HepG2 (cell line): ENCODE measurements around the gene ETFDH.

Source experiments
- BRCA1 ChIP-seq: sonication (generic); formaldehyde crosslinking; IDR thresholded peaks from 2 replicates; pipeline ENCODE4 v1.4.0; 2020; ENCODE audit warnings: missing genetic modification reagents
- FOSL2 ChIP-seq: sonication (generic); formaldehyde crosslinking; IDR thresholded peaks from 2 replicates; pipeline ENCODE4 v1.4.0; 2020; ENCODE audit warnings: missing genetic modification reagents
- FOXP1 ChIP-seq, 2 experiments: fragments of 450-650 bp in 1 of 2; IDR thresholded peaks; 2 replicates each; pipeline ENCODE4 v1.6.1; 2017 to 2018; ENCODE audit warnings: antibody characterized with exemption in 1 of 2
- IKZF4 ChIP-seq: sonication (generic); formaldehyde crosslinking; IDR thresholded peaks from 2 replicates; pipeline ENCODE4 v1.5.1; 2020; ENCODE audit warnings: borderline replicate concordance, mild to moderate bottlenecking, low read depth, missing genetic modification reagents; ENCODE audit errors: not compliant biosample characterization
- JUNB ChIP-seq: sonication (generic); formaldehyde crosslinking; IDR thresholded peaks from 2 replicates; pipeline ENCODE4 v1.8.0; 2022; ENCODE audit warnings: missing genetic modification reagents, mild to moderate bottlenecking, borderline replicate concordance
- KLF16 ChIP-seq, 2 experiments: sonication (generic) in 1 of 2; formaldehyde crosslinking in 1 of 2; IDR thresholded peaks; 2 replicates each; pipeline versions ENCODE4 v1.6.1 to v1.8.0; 2016 to 2023; ENCODE audit warnings: missing genetic modification reagents in 2 of 2, missing compliant biosample characterization in 1 of 2
- MAFK ChIP-seq, 2 experiments: IDR thresholded peaks in 1 of 2; conservative IDR thresholded peaks in 1 of 2; 2 replicates each; pipeline ENCODE4 v1.6.1; 2011; ENCODE audit warnings: improper control_type of control experiment in 2 of 2, low read length in 2 of 2
- RBM22 ChIP-seq: fragments of 200-400 bp; formaldehyde crosslinking; optimal IDR thresholded peaks from 2 replicates; pipeline ENCODE3; 2017; ENCODE audit warnings: mild to moderate bottlenecking, low read length, moderate library complexity
- ZNF670 ChIP-seq: sonication (generic); formaldehyde crosslinking; IDR thresholded peaks from 2 replicates; pipeline ENCODE4 v1.8.0; 2022; ENCODE audit warnings: mild to moderate bottlenecking, missing genetic modification reagents, borderline replicate concordance
- TF ChIP-seq, protein P1 (sequence below): sonication (generic); formaldehyde crosslinking; IDR thresholded peaks from 2 replicates; pipeline ENCODE4 v1.5.0; 2020; ENCODE audit warnings: mild to moderate bottlenecking, missing genetic modification reagents, moderate library complexity
- TF ChIP-seq, protein P2 (sequence below): sonication (generic); formaldehyde crosslinking; IDR thresholded peaks from 2 replicates; pipeline ENCODE4 v1.5.0; 2020; ENCODE audit warnings: mild to moderate bottlenecking, missing genetic modification reagents
- TF ChIP-seq, protein P3 (sequence below): sonication (generic); formaldehyde crosslinking; IDR thresholded peaks from 2 replicates; pipeline ENCODE4 v1.5.0; 2020; ENCODE audit warnings: missing genetic modification reagents

- TF ChIP-seq MAFK (conservative IDR thresholded peaks at IDR 0.05 in 1 of 2, IDR thresholded peaks at IDR 0.05 in 1 of 2; ENCODE audit: low read length in 2 of 2) (no peak), KLF16 (CRISPR knock-in tag; IDR thresholded peaks at IDR 0.05) (no peak), JUNB (no peak), FOXP1 (IDR thresholded peaks at IDR 0.05) (no peak), FOXP1 (CRISPR knock-in tag; IDR thresholded peaks at IDR 0.05) (no peak), RBM22 (no peak), IKZF4 (CRISPR knock-in tag) (no peak), BRCA1 (CRISPR knock-in tag) (no peak), FOSL2 (no peak), ZNF670 (CRISPR knock-in tag) (no peak)
- TF ChIP-seq, protein P1, sequence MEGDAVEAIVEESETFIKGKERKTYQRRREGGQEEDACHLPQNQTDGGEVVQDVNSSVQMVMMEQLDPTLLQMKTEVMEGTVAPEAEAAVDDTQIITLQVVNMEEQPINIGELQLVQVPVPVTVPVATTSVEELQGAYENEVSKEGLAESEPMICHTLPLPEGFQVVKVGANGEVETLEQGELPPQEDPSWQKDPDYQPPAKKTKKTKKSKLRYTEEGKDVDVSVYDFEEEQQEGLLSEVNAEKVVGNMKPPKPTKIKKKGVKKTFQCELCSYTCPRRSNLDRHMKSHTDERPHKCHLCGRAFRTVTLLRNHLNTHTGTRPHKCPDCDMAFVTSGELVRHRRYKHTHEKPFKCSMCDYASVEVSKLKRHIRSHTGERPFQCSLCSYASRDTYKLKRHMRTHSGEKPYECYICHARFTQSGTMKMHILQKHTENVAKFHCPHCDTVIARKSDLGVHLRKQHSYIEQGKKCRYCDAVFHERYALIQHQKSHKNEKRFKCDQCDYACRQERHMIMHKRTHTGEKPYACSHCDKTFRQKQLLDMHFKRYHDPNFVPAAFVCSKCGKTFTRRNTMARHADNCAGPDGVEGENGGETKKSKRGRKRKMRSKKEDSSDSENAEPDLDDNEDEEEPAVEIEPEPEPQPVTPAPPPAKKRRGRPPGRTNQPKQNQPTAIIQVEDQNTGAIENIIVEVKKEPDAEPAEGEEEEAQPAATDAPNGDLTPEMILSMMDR (CRISPR knock-in tag) = no peak
- TF ChIP-seq, protein P2, sequence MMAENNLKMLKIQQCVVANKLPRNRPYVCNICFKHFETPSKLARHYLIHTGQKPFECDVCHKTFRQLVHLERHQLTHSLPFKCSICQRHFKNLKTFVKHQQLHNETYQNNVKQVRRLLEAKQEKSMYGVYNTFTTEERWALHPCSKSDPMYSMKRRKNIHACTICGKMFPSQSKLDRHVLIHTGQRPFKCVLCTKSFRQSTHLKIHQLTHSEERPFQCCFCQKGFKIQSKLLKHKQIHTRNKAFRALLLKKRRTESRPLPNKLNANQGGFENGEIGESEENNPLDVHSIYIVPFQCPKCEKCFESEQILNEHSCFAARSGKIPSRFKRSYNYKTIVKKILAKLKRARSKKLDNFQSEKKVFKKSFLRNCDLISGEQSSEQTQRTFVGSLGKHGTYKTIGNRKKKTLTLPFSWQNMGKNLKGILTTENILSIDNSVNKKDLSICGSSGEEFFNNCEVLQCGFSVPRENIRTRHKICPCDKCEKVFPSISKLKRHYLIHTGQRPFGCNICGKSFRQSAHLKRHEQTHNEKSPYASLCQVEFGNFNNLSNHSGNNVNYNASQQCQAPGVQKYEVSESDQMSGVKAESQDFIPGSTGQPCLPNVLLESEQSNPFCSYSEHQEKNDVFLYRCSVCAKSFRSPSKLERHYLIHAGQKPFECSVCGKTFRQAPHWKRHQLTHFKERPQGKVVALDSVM (CRISPR knock-in tag) = no peak
- TF ChIP-seq, protein P3, sequence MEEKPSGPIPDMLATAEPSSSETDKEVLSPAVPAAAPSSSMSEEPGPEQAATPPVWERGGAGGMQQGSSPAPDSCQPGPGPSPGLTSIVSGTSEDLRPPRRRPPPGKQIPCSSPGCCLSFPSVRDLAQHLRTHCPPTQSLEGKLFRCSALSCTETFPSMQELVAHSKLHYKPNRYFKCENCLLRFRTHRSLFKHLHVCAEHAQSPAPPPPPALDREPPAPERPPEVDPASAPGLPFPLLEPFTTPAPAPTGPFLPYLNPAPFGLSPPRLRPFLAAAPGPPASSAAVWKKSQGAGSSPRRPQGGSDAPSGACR (CRISPR knock-in tag) = no peak
Measured at GRCh38 chr4:158715802-158716201, 43.7 kb downstream of the ETFDH start.
